Measurements from ENCODE around the gene OLFML2B.
"Not testable (repeated sequence)": the region's sequence is repeated elsewhere in the genome, so short reads cannot be mapped to it uniquely, and the experiment has no call there.

Gene OLFML2B

DNA sequence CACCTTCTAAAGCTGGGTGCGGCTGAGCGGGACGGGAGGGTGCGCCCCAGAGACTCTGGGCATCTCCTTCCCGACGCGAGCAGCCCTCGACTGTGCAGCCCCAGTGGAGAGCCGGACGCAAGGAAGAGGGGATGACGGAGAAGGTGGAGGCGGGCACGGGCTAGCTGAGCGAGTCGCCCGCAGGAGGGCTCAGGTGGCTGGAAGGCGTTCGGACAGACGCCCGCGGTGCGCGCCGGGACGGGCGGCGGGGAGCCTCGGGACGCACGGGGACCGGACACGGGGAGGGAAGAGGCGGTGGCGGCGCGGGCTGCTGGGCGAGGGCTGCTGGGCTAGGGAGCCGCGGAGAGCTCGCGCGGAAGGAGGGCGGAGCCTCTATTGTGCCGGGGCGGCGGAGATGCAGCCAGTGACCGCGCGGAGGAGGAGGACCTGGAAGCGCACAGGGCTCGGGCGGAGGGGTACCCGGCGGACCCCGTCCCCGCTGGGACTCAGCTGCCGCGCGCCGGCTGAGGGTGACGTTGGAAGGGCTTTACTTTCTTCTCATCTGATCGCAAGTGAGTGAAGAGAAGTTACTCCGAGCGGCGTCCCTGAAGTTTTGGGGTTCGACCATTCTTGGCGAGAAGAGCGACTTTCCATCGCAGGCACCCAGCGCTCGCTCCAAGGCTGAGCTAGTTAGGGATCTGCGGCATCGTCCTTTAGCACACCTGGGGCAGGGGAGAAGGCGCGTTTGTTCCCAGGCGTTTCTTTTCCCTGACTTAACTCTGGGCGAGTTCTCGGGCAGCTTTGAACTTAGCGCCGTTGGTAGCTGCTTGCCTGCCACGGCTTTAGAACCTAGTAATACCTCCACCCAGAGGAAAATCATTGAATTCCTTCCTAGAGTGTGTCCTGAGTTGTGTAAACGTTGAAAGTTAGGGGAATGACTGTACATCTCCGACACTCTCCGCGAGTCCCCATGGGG lies at the start of gene OLFML2B:
TSS of gene OLFML2B (minus strand) at position 323 of the 955 bp plus-strand sequence. CDS start 439 bp downstream, outside the sequence.
- no peak for DNase-seq (ENCODE audit: low read depth, low spot score)

GRCh38 chr1:162072740-162073139 lies 49.1 kb upstream of the OLFML2B start:
- no peak for DNase-seq (ENCODE audit: low read depth, low spot score)

- no peak for DNase-seq (ENCODE audit: low read depth, low spot score)
Observed at GRCh38 chr1:162070825-162071224, 47.2 kb upstream of the OLFML2B start.

DNA sequence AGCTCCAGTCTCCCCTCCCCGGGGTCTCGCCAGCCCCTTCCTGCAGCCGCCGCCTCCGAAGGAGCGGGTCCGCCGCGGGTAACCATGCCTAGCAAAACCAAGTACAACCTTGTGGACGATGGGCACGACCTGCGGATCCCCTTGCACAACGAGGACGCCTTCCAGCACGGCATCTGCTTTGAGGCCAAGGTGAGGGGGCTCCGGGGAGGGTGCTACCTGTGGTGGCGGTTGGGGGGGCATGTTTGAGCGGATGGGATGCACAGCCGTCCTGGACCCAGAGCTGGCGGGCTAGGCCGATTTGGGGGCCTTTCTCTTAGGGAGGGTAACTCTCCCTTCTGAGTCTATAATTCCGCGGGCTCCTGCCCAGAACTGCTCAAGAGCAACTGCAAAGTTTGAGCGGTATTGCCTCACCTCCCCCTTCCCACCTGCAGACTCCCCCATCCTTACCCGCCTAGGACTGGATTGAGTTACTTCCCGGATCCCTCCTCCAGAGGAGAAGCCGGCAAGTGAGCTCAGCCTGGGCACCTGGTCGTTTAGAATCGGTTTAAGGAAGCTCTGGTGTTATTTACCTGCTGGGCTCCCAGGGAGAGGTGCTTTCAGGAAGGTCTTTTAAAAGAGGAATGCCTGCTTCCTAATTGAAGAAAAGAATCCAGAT lies 46.6 kb upstream of the OLFML2B start:
- no peak for DNase-seq (ENCODE audit: low read depth, low spot score)

DNA sequence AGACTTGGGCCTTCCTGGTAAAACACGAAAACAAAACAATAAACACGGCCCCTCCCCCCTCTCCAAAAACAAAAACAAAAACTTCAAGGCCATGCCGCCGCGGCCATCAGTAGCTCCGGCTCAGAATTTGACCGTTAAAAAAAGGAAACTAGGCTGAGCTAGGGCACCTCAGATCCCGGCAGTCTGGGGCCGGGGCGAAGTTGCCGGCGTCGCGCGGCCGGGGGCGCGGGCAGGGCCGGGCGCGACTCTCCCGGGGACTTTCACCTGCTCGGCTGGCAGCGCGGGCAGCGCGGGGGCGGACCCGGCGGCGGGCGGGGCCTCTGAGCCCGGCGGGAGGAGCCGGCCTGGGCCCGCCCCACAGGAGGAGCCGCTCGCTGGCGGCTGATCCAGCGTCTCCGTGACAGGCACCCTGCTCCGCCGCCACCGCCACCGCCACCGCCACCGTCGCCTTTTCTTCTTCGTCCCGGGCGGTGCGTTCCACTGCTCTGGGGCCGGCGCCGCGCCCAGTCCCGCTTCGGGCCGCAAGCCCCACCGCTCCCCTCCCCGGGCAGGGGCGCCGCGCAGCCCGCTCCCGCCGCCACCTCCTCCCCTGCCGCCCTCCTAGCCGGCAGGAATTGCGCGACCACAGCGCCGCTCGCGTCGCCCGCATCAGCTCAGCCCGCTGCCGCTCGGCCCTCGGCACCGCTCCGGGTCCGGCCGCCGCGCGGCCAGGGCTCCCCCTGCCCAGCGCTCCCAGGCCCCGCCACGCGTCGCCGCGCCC lies 45.8 kb upstream of the OLFML2B start, which contains the start of gene NOS1AP:
TSS of gene NOS1AP (plus strand) at position 358 of the 760 bp plus-strand sequence. CDS start 487 bp downstream, outside the sequence.
- DNase-seq (ENCODE audit: low read depth, low spot score) = no peak

DNA sequence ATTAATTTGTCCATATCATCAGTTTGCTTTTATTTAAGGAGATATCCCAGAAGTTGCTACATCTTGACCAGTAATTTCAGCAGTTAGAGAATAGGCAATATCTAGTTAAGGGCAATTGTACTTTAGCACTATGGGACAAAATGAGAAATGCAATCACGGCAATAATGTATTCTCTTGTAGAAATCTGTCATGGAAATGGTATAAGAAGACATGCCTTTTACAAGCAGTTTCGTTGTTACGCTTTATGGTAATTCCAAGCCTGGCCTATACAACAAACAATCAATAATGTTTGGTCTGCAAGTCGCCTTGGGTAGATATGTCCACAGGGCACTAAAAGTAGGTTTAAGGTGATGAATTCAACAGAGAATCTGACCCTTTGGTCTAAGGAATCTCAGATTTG lies 44.6 kb upstream of the OLFML2B start:
- DNase-seq (ENCODE audit: low read depth, low spot score) = no peak

DNA sequence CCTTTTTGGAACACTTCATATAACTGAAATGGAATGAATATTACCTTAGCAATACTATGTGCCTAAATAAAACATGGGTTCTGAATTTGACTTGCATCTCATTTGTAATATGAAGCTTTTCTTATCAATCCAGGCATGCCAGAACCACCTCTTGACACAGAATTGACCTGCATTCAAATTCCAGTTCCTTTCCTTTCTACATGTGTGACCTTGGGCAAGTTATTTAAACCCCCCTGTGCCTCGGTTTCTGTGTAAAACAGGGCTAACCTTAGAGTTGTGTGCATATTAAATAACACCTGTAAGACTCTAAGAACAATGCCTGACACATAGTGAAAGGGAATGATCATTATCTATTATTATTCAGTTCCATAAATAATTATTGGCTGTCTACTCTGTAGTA lies 43.8 kb upstream of the OLFML2B start:
- DNase-seq (ENCODE audit: low read depth, low spot score) = no peak

GRCh38 chr1:162066836-162067235 lies 43.2 kb upstream of the OLFML2B start:
- DNase-seq (ENCODE audit: low read depth, low spot score) = not testable (repeated sequence)

DNA sequence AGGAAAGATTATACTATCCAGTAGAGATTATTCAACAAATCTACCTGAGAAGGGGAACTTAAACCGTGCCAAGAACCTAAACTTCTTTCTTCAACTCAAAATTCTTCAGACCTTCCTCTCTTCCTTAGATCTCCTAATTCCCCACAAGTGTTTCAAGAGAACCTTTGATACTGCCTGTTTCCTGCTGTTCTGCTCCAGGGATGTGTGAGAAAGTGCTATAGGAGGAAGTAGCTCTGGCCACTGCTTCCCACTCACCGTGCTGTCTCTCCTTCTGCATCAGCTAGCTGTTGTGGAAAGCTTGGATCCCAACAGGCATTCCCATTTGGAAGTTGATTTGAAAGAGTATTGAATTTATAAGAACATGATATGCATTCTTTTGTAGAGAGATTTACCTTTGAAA lies 41.3 kb upstream of the OLFML2B start:
- no peak for DNase-seq (ENCODE audit: low read depth, low spot score)

GRCh38 chr1:162062542-162063015 lies 38.9 kb upstream of the OLFML2B start:
- DNase-seq (ENCODE audit: low read depth, low spot score) = no peak

- no peak for DNase-seq (ENCODE audit: low read depth, low spot score)
Observed at GRCh38 chr1:162060314-162060713, 36.6 kb upstream of the OLFML2B start.

- DNase-seq (ENCODE audit: low read depth, low spot score) = no peak
Observed at GRCh38 chr1:162059721-162060120, 36.1 kb upstream of the OLFML2B start.

GRCh38 chr1:162056579-162056978 lies 32.9 kb upstream of the OLFML2B start:
- no peak for DNase-seq (ENCODE audit: low read depth, low spot score)

GRCh38 chr1:162056043-162056442 lies 32.4 kb upstream of the OLFML2B start:
- peak; percentile 47 for DNase-seq (ENCODE audit: low read depth, low spot score)

DNA sequence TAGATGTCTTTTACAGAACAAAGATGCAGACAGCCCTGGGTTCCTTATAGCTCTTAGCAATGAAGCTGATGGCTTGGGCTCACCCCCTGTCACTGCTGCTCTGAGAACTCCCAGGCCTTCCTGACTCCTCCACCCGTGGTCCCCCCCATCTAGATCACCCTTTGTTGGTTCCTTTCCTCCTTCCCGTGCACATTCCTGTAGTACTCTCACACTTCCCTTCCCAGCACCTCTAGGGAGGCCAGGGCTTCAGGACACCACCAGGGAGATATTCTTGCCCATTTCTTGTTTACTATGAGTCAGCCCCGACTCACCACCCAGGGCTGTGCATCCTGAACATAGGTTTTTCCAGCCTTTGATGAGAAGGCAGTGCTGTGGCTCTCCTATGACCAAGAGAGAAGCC lies 31.4 kb upstream of the OLFML2B start:
- DNase-seq (ENCODE audit: low read depth, low spot score) = peak; percentile 39

DNA sequence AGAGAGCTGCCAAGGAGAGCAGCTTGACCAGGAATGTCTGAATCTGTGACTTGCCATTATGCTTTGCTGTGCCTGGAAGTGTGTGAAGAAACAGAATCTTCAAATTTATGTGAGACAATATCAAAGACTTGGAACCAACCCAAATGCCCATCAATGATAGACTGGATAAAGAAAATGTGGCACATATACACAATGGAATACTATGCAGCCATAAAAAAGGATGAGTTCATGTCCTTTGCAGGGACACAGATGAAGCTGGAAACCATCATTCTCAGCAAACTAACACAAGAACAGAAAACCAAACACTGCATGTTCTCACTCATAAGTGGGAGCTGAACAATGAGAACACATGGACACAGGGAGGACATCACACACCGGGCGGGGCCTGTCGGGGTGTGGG lies 30.3 kb upstream of the OLFML2B start:
- not testable (repeated sequence) for DNase-seq (ENCODE audit: low read depth, low spot score)

- no peak for DNase-seq (ENCODE audit: low read depth, low spot score)
Observed at GRCh38 chr1:162046921-162047320, 23.3 kb upstream of the OLFML2B start.

GRCh38 chr1:162042361-162042760 lies 18.7 kb upstream of the OLFML2B start:
- DNase-seq (ENCODE audit: low read depth, low spot score) = no peak

DNA sequence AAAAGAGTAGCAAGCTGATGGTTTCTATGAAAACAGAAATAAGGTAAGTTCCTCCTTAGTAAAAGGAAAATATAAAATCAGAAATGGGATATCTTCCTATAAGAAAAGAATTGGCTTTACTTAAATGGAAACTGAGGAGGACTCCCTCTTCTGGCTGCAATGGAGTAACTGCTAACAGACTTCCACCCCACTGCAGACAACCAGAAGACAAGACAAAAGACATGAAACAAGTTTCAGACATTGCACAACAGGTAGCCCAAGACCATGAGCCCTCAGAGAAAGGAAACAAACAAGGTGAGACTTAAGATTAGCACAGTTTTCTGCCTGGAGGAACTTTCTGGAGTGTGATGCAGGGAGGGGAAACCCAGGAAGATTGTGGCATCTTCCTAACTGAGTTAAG lies 17.0 kb upstream of the OLFML2B start:
- no peak for DNase-seq (ENCODE audit: low read depth, low spot score)

GRCh38 chr1:162040001-162040400 lies 16.3 kb upstream of the OLFML2B start:
- no peak for DNase-seq (ENCODE audit: low read depth, low spot score)

- DNase-seq (ENCODE audit: low read depth, low spot score) = no peak
Observed at GRCh38 chr1:162038624-162039023, 15.0 kb upstream of the OLFML2B start.

DNA sequence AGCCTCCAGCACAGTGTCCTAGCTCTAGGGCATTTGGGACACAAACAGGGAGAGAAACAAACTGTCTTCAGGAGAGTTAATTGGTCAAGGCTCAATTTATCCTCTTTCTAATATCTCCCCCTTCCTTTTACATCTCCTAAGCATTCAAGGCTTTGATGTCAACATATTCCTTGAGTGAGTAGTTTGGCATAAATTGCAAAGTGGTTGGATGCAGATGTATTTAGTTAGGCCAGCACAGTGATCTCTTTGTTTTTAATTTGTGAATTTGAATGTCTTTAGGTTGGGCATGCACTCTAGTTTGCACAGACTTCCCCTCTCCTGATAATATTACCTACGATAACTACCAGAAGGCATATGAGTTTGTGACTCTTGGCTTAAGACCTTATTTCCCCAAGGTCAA lies 12.5 kb upstream of the OLFML2B start:
- no peak for DNase-seq (ENCODE audit: low read depth, low spot score)

All from smooth muscle cell of the brain vasculature (primary cell).